NCI-H2196 treated with DMSO at 0.1 percent for 48 hours (cell line): Measurements from ENCODE around the gene IL1RL2.

ENCODE experiments used
- DNase-seq: peaks from one replicate; lab custom pipeline; 2025; ENCODE audit not compliant: unreplicated experiment; lab: John Stamatoyannopoulos, UW

IL1RL2 gene

GRCh38 chr2:102193074-102193473 is 6.3 kb downstream of the IL1RL2 start:
- DNase-seq: no peak

GRCh38 chr2:102194609-102195268 is 7.9 kb downstream of the IL1RL2 start:
- DNase-seq: no peak

GRCh38 chr2:102197389-102198137 is 10.7 kb downstream of the IL1RL2 start:
- DNase-seq: no peak

- no peak for DNase-seq
Observed at GRCh38 chr2:102200539-102200938, 13.7 kb downstream of the IL1RL2 start.

- no peak for DNase-seq
Observed at GRCh38 chr2:102204638-102205037, 17.8 kb downstream of the IL1RL2 start.

- DNase-seq: no peak
Observed at GRCh38 chr2:102206666-102207341, 20.0 kb downstream of the IL1RL2 start.

- no peak for DNase-seq
Observed at GRCh38 chr2:102208774-102209173, 22.0 kb downstream of the IL1RL2 start.

GRCh38 chr2:102209474-102209873 is 22.7 kb downstream of the IL1RL2 start:
- DNase-seq: no peak

GRCh38 chr2:102217032-102217431 is 30.2 kb downstream of the IL1RL2 start:
- DNase-seq: no peak

- DNase-seq: no peak
Observed at GRCh38 chr2:102224824-102225739, 38.3 kb downstream of the IL1RL2 start.

- no peak for DNase-seq
Observed at GRCh38 chr2:102226171-102226570, 39.3 kb downstream of the IL1RL2 start.

GRCh38 chr2:102226612-102227391 is 40.0 kb downstream of the IL1RL2 start:
- no peak for DNase-seq

- DNase-seq: no peak
Observed at GRCh38 chr2:102229141-102229769, 42.4 kb downstream of the IL1RL2 start.

GRCh38 chr2:102230410-102230909 is 43.6 kb downstream of the IL1RL2 start:
- no peak for DNase-seq

GRCh38 chr2:102233132-102233884 is 46.5 kb downstream of the IL1RL2 start:
- no peak for DNase-seq

- DNase-seq: no peak
Observed at GRCh38 chr2:102235042-102235473, 48.2 kb downstream of the IL1RL2 start.

GRCh38 chr2:102235491-102235890 is 48.7 kb downstream of the IL1RL2 start:
- DNase-seq: no peak

- no peak for DNase-seq
Observed at GRCh38 chr2:102236132-102236531, 49.3 kb downstream of the IL1RL2 start.

- DNase-seq: no peak
Observed at GRCh38 chr2:102237176-102237575, 50.4 kb downstream of the IL1RL2 start.
